ENCODE results near the gene SLC8B1.

DNA sequence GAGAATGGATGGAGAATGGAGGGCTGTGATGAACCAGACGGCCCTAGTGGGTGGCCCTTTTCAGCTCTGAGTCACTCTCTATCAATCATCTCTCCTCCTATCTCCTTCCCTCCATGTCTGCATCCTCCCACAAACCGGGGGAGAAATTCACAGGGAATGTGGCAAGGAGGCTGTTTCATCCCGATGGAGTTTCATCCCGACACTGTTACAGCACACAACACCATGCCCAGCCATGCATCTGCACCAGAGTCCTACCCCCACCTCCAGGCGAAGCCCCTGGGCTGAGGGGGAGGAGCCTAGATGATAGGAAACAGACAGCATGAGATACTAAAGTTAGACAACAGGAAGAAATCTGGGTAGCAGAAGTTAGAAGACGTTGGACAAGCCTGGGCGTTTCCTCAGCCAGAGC is 20.8 kb downstream of the SLC8B1 start:
- TF ChIP-seq, protein P1, sequence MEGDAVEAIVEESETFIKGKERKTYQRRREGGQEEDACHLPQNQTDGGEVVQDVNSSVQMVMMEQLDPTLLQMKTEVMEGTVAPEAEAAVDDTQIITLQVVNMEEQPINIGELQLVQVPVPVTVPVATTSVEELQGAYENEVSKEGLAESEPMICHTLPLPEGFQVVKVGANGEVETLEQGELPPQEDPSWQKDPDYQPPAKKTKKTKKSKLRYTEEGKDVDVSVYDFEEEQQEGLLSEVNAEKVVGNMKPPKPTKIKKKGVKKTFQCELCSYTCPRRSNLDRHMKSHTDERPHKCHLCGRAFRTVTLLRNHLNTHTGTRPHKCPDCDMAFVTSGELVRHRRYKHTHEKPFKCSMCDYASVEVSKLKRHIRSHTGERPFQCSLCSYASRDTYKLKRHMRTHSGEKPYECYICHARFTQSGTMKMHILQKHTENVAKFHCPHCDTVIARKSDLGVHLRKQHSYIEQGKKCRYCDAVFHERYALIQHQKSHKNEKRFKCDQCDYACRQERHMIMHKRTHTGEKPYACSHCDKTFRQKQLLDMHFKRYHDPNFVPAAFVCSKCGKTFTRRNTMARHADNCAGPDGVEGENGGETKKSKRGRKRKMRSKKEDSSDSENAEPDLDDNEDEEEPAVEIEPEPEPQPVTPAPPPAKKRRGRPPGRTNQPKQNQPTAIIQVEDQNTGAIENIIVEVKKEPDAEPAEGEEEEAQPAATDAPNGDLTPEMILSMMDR (conservative IDR thresholded peaks at IDR 0.05): no peak
- TF ChIP-seq EZH2 (IDR thresholded peaks at IDR 0.05; ENCODE audit: low read depth): no peak
